ENCODE results near the gene PDE6G. TPM values are rescaled to one million over a fixed set of nuclear protein-coding genes. Genes with fewer than 3 reads are reported as not detected.

PDE6G gene
- total and polyA plus RNA-seq, 2 donors (not counting 1 experiment from before 2014, with no cell fraction given) = 0.69 to 1.1 TPM

DNA sequence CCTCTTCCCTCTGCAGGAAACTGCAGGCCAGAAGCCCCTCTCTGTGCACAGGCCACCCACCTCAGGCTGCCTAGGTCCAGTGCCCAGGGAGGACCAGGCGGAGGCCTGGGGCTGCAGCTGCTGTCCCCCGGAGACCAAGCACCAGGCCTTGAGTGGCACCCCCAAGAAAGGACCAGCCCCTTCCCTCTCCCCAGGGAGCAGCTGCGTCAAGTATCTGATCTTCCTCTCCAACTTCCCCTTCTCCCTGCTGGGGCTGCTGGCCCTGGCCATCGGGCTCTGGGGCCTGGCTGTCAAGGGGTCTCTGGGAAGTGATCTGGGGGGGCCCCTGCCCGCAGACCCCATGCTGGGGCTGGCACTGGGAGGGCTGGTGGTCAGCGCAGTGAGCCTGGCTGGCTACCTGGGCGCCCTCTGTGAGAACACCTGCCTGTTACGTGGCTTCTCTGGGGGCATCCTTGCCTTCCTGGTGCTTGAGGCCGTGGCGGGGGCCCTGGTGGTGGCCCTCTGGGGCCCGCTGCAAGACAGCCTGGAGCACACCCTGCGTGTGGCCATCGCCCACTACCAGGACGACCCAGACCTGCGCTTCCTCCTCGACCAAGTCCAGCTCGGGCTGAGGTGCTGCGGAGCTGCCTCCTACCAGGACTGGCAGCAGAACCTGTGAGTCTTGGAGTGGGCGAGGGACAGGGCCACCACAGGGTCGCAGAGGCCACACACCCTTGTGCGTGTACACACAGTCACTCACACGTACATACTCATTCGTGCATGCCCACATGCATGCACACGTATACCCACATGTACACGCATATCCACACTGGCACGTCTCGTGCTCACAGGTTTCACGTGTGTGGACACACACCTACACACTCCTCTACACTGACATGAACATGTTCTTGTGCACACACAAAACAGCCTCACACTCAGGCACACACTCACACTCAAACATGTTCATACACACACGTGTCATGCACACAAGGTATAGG is 11.1 kb downstream of the PDE6G start:
- no peak for DNase-seq
- Histone ChIP-seq H4K20me1 (ENCODE audit: control insufficient read depth, insufficient read depth, low read length, poor library complexity, severe bottlenecking) (no peaks in the 10 kb centered on the region), H3K4me2 (replicated peaks; ENCODE audit: low read depth, low read length, poor library complexity, severe bottlenecking) (no peak overlapping the region), H3K27ac (ENCODE audit: low read length in 2 of 2) (no peak overlapping the region), H2AFZ (ENCODE audit: insufficient read depth, low read depth, low read length, poor library complexity, severe bottlenecking) (no peak overlapping the region), H3K36me3 (replicated peaks in 1 of 2; ENCODE audit: control extremely low read depth in 1 of 2, control insufficient read depth in 1 of 2, extremely low read depth in 1 of 2, insufficient read depth in 2 of 2, low read length in 1 of 2) (no peaks in the 10 kb centered on the region), H3K79me2 (ENCODE audit: control insufficient read depth, insufficient read depth, low read length) (no peaks in the 10 kb centered on the region), H3K9ac (ENCODE audit: low read length) (no peak overlapping the region), H3K4me3 (ENCODE audit: control extremely low read depth in 1 of 5, extremely low read depth in 1 of 5, insufficient read depth in 1 of 5, low read depth in 2 of 5, low read length in 4 of 5) (no peak overlapping the region), H3K9me3 (ENCODE audit: control extremely low read depth in 1 of 3, control insufficient read depth in 2 of 3, insufficient read depth in 1 of 3, low read length in 2 of 3) (peaks cover 0 to 17% (median 3%) of the 10 kb centered on the region in 3 donors), H3K27me3 (replicated peaks in 1 of 4; ENCODE audit: control extremely low read depth in 1 of 4, control insufficient read depth in 3 of 4, insufficient read depth in 4 of 4, low read length in 3 of 4) (peaks cover 0 to 15% (median 0%) of the 10 kb centered on the region in 4 experiments), H3K4me1 (ENCODE audit: control insufficient read depth in 2 of 2, insufficient read depth in 2 of 2, low read length in 2 of 2) (no peaks in the 10 kb centered on the region)
- Mint-ChIP-seq H3K27me3 (peaks cover 12% of the 10 kb centered on the region), H3K4me1 (no peaks in the 10 kb centered on the region), H3K4me3 (no peak overlapping the region), H3K27ac (no peak overlapping the region), H3K9me3 (ENCODE audit: insufficient read depth) (no peaks in the 10 kb centered on the region)
- intact Hi-C loops (cut with micrococcal nuclease) = no loop called here
- WGBS (ENCODE audit: insufficient coverage) = 79% methylated on average over 29 of the region's 29 CpGs
- ATAC-seq (ENCODE audit: low read depth) = no peak
- no peak for TF ChIP-seq EZH2 (IDR thresholded peaks at IDR 0.05; ENCODE audit: borderline replicate concordance, insufficient read depth, low read depth, low read length, poor library complexity, severe bottlenecking)
- TF ChIP-seq, protein P1, sequence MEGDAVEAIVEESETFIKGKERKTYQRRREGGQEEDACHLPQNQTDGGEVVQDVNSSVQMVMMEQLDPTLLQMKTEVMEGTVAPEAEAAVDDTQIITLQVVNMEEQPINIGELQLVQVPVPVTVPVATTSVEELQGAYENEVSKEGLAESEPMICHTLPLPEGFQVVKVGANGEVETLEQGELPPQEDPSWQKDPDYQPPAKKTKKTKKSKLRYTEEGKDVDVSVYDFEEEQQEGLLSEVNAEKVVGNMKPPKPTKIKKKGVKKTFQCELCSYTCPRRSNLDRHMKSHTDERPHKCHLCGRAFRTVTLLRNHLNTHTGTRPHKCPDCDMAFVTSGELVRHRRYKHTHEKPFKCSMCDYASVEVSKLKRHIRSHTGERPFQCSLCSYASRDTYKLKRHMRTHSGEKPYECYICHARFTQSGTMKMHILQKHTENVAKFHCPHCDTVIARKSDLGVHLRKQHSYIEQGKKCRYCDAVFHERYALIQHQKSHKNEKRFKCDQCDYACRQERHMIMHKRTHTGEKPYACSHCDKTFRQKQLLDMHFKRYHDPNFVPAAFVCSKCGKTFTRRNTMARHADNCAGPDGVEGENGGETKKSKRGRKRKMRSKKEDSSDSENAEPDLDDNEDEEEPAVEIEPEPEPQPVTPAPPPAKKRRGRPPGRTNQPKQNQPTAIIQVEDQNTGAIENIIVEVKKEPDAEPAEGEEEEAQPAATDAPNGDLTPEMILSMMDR (IDR thresholded peaks at IDR 0.05) = no peak
- ChIA-PET POLR2A (no interaction called here), CTCF (no interaction called here)

GRCh38 chr17:81644496-81644895 is 11.8 kb downstream of the PDE6G start:
- no peaks in the 10 kb centered on the region for H3K36me3 ChIP-seq (replicated peaks in 1 of 2; ENCODE audit: control extremely low read depth in 1 of 2, control insufficient read depth in 1 of 2, extremely low read depth in 1 of 2, insufficient read depth in 2 of 2, low read length in 1 of 2)
- CTCF ChIA-PET = no interaction called here
- intact Hi-C loops (cut with micrococcal nuclease) = no loop called here
- peaks cover 0 to 11% (median 3%) of the 10 kb centered on the region in 3 donors for H3K9me3 ChIP-seq (ENCODE audit: control extremely low read depth in 1 of 3, control insufficient read depth in 2 of 3, insufficient read depth in 1 of 3, low read length in 2 of 3)
- Mint-ChIP-seq H3K27ac (no peak overlapping the region), H3K27me3 (peaks cover 12% of the 10 kb centered on the region), H3K4me1 (no peaks in the 10 kb centered on the region), H3K9me3 (ENCODE audit: insufficient read depth) (no peaks in the 10 kb centered on the region), H3K4me3 (no peak overlapping the region)
- H2AFZ ChIP-seq (ENCODE audit: insufficient read depth, low read depth, low read length, poor library complexity, severe bottlenecking) = no peak overlapping the region
- 93% methylated on average over 15 of the region's 15 CpGs for WGBS (ENCODE audit: insufficient coverage)
- ATAC-seq (ENCODE audit: low read depth) (no peak), DNase-seq (no peak)
- H3K27ac ChIP-seq (ENCODE audit: low read length in 2 of 2) = no peak overlapping the region
- H3K4me2 ChIP-seq (replicated peaks; ENCODE audit: low read depth, low read length, poor library complexity, severe bottlenecking) = no peak overlapping the region
- no peak overlapping the region for H3K4me3 ChIP-seq (ENCODE audit: control extremely low read depth in 1 of 5, extremely low read depth in 1 of 5, insufficient read depth in 1 of 5, low read depth in 2 of 5, low read length in 4 of 5)
- POLR2A ChIA-PET = no interaction called here
- no peak overlapping the region for H3K9ac ChIP-seq (ENCODE audit: low read length)
- H3K4me1 ChIP-seq (ENCODE audit: control insufficient read depth in 2 of 2, insufficient read depth in 2 of 2, low read length in 2 of 2) = no peaks in the 10 kb centered on the region
- no peaks in the 10 kb centered on the region for H3K79me2 ChIP-seq (ENCODE audit: control insufficient read depth, insufficient read depth, low read length)
- no peak for TF ChIP-seq EZH2 (IDR thresholded peaks at IDR 0.05; ENCODE audit: borderline replicate concordance, insufficient read depth, low read depth, low read length, poor library complexity, severe bottlenecking)
- TF ChIP-seq, protein P1 (IDR thresholded peaks at IDR 0.05) = no peak
- H3K27me3 ChIP-seq (replicated peaks in 1 of 4; ENCODE audit: control extremely low read depth in 1 of 4, control insufficient read depth in 3 of 4, insufficient read depth in 4 of 4, low read length in 3 of 4) = peaks cover 0 to 12% (median 0%) of the 10 kb centered on the region in 4 experiments
- H4K20me1 ChIP-seq (ENCODE audit: control insufficient read depth, insufficient read depth, low read length, poor library complexity, severe bottlenecking) = no peaks in the 10 kb centered on the region
